Cortex of kidney (tissue), 1 donor: ENCODE data around the gene CEBPE.

Source experiments
- DNase-seq: peaks from one replicate; lab custom pipeline; 2025; lab: John Stamatoyannopoulos, UW

Gene CEBPE

GRCh38 chr14:23143911-23144310 lies 24.9 kb upstream of the CEBPE start:
- no peak for DNase-seq

- no peak for DNase-seq
Observed at GRCh38 chr14:23142826-23143225, 23.8 kb upstream of the CEBPE start.

DNA sequence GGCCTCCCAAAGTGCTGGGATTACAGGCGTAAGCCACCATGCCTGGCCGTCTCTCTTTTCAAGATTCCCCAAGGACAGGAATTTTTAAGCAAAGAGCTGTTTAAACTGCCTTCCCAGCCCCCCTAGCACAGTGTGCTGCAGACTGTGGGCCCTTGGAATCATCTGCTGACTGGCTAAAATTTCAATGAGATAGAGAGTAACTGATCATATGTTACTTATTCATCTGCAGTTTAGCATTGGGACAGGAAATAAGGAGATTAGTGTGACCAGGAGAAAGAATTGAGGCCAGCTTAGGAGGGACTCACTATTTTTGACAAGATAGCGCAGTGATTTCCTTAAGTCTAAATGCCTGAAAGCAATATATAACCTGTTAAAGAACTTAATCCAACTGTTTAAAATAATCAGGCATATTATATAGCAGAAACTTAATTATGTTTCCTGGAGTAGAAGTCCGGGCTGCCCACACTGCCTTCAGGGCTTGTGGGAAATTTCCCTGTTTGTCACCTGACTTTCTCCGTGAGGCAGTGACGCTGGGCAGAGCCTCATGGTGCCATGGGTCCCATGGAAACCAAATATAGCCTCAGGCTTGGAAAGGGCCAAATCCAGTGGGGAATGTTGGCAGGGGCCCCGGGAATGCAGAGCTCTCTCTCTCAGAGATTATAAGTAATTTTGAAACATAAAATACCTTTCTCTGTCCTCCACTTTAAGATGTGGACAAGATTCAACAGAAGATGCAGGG lies 22.8 kb upstream of the CEBPE start:
- no peak for DNase-seq

DNA sequence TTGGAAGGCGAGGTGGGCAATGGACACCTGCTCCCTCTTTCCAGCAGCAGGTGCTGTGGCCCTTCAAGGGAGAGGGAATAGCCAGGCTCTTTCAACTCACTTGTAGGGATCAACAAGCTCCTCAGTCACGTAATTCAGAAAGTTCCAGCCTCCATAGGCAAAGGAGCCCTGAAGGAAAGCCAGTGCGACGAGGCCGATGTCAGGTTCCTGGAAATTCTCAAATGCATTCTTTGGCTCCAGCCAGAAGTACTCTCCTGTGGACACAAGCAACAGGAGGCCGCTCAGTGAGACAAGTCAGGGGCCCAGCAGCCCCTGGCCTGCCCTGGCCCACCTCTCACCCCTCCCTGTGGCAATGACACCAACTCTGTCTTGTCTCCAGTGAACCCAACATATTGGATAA lies 21.3 kb upstream of the CEBPE start:
- DNase-seq = no peak

GRCh38 chr14:23139874-23140273 lies 20.8 kb upstream of the CEBPE start:
- DNase-seq = no peak

- no peak for DNase-seq
Observed at GRCh38 chr14:23137813-23138535, 18.9 kb upstream of the CEBPE start.

DNA sequence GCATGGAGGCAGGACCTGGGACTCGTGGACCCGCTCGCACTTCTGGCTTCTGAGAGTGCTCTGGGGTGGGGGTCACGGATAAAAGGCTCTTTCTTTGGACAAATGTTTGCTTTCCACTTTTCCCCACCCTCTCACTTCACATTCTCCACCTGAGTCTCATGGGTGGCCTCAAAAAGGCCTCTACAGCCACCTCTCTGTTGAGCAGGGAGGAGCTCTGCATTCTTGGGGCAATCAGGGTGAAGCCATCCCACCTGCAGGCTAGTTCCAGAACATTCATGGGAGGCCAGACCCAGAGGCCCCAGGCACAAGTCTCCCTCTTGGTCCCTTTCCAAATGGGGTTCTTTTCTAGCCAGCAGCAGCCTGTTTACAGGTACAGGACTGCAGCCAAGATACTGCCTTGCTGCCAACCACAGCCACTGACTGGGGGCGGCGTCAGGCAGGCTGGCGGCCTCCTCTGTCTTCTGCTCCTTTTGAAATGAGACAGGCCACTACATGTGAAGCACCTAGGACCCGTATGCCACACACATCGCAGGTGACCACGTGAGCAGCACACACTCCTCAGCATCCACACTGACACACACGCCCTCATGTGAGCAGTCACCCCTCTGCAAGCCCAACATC lies 18.2 kb upstream of the CEBPE start:
- DNase-seq = no peak

DNA sequence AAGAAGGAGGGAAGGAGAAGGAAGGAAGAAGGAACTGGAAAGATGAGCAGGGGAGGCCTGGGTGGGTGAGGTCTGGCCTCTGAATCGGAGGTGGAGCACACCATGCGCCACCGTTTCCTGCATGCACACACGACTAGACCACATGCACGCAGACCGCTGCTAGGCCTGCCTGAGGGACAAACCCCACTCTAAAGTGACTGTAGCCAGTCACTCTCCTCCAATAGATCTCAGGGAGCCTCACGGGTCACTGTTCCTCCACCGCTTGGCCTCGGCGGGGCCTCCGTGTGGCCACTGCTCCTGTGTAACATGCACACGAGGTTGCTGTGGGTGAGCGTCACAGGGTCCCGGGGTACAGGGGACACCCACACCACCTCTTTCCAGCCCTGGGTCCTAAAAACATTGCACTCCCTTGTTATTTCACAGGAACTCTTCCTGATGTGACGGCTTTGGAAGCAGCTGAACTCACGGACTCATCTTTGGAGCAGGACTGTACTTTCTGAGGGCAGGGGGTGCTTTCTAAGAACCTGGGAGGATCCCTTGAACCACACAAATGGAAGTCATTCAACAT lies 17.6 kb upstream of the CEBPE start:
- no peak for DNase-seq

DNA sequence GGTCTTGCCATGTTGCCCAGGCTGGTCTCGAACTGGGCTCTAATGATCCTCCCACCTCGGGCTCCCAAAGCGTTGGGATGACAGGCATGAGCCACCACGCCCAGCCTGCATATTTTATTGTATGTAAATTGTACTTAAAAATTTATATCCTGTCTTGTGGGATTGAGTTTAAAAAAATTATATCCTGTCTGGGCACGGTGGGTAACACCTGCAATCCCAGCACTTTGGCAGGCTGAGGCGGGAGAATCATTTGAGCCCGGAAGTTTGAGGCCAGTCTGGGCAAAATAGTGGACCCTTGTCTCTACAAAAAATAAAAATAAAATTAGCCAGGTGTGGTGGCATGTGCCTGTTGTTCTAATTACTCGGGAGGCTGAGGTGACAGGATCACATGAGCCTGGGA lies 13.9 kb upstream of the CEBPE start:
- DNase-seq = no peak

DNA sequence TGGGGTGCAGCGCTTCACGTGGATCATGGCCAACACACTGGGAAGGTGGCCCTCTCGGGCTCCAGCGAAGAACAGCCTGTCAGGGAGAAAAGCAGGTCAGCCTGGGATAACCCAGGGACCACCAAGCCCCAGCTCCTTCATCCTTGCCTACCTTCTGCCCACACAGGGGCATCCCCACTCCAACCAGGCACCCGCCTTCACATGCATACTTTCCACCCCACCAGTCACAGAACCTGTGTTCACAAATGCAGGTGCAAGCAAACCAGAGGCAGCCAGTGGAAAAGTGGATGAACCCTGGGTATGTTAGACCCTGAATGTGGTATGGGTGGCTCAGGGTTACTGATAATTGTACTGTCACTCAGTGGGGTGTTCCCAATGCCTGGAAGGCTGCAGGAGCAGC lies 12.4 kb upstream of the CEBPE start:
- no peak for DNase-seq

- no peak for DNase-seq
Observed at GRCh38 chr14:23130871-23131270, 11.8 kb upstream of the CEBPE start.

GRCh38 chr14:23129759-23130316 lies 10.8 kb upstream of the CEBPE start:
- DNase-seq = no peak

- no peak for DNase-seq
Observed at GRCh38 chr14:23128969-23129758, 10.1 kb upstream of the CEBPE start.

DNA sequence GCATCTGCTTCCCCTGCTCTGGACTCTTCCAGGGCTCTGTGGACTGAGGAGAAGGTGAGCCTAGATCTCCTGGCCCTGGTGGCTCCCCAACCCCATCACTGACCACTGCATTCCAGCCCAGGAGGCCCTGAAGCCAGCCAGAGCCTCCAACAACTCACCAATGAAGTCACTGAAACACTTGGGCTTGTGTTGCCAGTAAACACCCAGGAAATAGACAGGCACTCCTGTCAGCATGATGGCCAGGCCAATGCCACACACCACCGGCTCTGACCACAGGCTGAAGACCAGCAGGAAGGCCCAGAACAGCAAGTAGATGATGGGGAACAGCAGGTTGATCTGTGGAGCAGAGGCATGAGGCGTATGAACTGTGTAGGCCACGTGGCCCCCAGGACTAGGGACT lies 8.8 kb upstream of the CEBPE start:
- no peak for DNase-seq

DNA sequence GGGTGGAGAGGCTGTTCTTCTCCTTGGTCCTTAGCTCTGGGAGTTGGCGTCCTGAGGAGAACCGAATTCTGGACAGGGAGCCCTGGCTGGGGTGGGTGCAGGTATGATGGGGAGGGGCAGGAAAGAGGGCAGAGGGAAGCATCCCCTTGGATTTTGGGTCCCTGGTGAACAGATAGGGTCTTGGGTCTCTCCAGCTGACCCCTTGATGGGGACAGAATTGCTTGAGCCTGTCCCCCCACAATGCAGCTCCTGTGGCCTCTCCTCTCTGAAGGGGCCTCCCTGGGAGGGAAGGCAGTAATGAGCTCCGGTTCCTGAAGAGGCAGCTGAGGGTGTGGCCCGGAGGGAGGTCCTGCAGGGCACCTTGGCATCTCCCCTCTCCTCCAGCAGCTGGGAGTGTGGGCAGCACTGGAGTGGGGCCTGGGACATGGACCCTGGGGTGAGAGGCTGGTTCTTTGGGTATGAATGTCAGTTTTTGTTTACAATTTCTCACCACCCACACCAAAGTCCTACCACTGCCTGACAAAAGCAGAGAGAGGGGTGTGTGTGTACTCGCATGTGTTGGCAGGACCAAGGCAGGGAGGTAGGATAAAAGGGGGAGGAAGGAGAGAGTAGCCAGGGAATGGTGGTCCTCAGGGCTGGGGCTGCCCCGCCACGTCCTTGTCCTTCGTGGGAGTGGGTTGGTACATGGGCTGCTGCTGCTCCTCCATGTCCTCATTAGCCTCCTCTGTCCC lies 7.7 kb upstream of the CEBPE start:
- DNase-seq = no peak

DNA sequence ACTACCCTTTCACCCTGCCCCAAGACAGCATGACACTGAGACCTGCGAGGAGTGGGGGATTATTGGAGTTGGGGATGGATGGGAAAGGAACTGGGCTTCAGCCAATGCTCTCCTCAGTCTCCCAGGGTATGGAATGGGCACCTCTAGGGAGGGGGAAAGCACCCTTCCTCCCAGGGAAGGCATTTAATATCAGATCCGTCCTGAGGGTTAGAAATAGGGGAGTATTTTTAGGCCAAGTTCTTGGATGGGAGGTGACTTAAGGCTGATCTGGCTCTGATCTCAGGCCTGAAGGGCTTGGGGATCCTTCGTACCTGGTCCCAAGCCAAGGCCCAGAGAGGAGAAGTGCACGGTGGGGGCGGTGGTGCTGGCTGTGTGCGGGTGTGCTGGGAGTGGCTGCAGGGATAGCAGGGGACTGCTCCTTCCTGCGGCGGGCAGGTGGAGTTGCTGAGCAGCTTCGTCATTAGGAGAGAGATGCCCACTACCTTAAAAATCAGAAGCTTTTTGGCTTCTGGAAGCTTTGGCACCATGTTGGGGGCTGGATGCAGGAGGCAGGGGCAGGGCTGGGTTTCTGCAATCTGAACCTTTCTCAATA lies 7.0 kb upstream of the CEBPE start:
- DNase-seq = no peak

DNA sequence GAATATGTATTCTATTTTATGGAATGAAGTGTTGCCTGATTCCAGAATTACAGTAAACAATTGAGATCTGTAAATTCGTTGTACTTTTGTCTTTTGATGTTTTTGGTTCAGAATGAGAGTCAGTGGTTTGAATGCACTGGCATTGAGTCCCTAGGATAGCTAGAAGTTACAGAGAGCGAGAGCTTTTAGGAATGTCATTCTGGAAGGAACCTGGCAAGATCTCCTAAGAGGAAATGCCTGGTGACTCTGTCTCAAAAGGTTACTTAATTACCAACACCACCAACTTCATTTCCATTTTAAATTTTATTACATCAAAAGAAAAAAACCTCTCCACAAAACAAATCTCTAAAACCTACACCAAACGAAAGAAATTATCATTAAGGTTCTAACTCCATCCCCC lies 6.0 kb upstream of the CEBPE start:
- no peak for DNase-seq

DNA sequence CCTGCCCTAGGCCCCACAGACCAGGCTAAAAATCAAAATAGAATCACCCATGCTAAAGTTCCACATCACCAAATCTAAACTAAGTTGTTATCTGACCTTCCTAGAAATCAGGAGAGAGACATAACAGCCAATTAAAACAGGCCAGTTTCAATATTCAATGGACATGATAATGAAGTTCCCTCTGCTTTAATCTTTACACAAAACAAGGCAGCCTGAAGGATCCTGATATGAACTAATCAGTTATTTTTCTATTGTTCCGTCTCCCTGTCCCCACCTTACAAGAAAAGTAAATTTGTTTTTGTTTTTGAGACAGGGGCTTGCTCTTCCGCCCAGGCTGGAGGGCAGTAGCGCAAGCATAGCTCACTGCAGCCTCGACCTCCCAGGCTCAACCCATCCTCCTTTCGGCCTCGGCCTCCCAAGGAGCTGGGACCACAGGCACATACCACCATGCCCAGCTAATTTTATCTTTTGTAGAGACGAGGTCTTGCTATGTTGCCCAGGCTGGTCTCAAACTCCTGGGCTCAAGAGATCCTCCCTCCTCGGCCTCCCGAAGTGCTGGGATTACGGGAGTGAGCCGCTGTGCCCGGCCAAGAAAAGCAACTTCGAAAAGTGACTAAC lies 5.4 kb upstream of the CEBPE start:
- DNase-seq = no peak

DNA sequence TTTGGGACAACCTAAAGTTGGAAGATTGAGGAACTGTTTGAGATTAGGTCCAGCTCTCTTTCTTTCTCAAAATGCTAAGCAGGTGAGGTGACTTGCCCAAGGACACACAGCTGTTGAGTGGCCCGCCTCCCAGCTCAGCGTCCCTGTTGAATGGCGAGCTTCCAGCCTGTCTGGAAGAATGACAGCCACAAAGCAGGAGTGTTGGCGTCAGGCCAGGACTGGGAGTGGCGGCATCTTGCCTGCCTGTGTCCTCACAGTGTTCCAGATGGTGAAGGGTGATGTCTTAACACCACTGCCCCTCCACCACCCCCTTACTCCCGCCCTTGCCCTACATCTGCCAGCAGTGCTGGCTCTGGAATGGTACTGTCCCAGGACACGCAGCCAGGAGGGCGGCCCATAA lies 4.4 kb upstream of the CEBPE start:
- no peak for DNase-seq

GRCh38 chr14:23122086-23122485 lies 3.0 kb upstream of the CEBPE start:
- no peak for DNase-seq
